HuH-7 (cell line): Measurements from ENCODE around the gene KCNK4.

Experiments used
- DNase-seq: peaks from one replicate; pipeline ENCODE4 v3.0.0; 2011; ENCODE audit warnings: low spot score

Gene KCNK4

GRCh38 chr11:64324692-64325469 lies 33.8 kb downstream of the KCNK4 start:
- DNase-seq, result no peak

DNA sequence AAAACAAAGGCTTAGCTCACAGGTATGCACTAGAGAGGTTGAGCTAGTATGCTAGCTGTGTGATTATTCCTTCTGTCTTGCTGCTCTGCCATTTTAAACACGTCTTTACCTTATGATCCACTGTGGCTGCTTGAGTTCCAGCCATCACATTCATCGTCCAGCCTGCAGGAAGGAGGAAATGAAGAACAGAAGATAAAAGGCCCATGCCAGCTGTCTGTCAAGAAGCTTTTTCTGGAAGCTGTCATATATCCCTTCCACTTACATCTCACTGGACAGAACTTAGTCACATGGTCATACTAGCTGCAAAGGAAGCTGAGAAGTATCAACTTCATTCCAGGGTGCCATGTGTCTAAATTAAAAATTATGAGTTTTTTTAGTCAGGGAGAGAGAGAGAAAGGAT lies 36.3 kb downstream of the KCNK4 start:
- DNase-seq, result no peak

DNA sequence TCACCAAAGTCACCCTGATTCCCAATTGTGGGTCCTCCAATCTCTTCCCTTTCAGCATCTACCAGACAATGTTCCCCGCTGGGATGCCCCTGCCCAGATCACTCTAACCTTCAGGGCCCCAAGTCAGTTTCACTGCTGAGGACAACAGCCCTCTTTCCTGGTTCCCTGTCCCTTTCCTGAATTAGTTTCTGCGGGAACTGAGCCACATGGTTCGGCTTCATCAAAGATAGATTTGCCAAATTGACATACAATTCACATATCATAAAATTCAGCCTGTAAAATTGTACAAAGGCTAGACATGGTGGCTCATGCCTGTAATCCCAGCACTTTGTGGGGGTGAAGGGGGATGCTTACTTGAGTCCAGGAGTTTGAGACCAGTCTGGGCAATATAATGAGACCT lies 36.9 kb downstream of the KCNK4 start:
- DNase-seq, result no peak

GRCh38 chr11:64330888-64331287 lies 39.8 kb downstream of the KCNK4 start:
- no peak for DNase-seq

- no peak for DNase-seq
These were observed 40.7 kb downstream of the KCNK4 start for GRCh38 chr11:64331569-64332371.

GRCh38 chr11:64333556-64333955 lies 42.5 kb downstream of the KCNK4 start:
- DNase-seq, result no peak

- DNase-seq, result peak; percentile 76
These were observed 43.9 kb downstream of the KCNK4 start for GRCh38 chr11:64334764-64335735.

GRCh38 chr11:64337538-64338249 lies 46.6 kb downstream of the KCNK4 start:
- no peak for DNase-seq

- no peak for DNase-seq
These were observed 47.6 kb downstream of the KCNK4 start for GRCh38 chr11:64338716-64339115.

- DNase-seq, result no peak
These were observed 48.2 kb downstream of the KCNK4 start for GRCh38 chr11:64339286-64339685.

- DNase-seq, result no peak
These were observed 48.8 kb downstream of the KCNK4 start, which contains the start of gene CCDC88B for GRCh38 chr11:64339754-64340408. Gene CCDC88B, plus strand, starts transcription at chr11:64340204. Its CDS starts 63 bp downstream, at chr11:64340267.

- no peak for DNase-seq
These were observed 49.7 kb downstream of the KCNK4 start for GRCh38 chr11:64340671-64341335.

GRCh38 chr11:64341429-64341828 lies 50.3 kb downstream of the KCNK4 start:
- no peak for DNase-seq

DNA sequence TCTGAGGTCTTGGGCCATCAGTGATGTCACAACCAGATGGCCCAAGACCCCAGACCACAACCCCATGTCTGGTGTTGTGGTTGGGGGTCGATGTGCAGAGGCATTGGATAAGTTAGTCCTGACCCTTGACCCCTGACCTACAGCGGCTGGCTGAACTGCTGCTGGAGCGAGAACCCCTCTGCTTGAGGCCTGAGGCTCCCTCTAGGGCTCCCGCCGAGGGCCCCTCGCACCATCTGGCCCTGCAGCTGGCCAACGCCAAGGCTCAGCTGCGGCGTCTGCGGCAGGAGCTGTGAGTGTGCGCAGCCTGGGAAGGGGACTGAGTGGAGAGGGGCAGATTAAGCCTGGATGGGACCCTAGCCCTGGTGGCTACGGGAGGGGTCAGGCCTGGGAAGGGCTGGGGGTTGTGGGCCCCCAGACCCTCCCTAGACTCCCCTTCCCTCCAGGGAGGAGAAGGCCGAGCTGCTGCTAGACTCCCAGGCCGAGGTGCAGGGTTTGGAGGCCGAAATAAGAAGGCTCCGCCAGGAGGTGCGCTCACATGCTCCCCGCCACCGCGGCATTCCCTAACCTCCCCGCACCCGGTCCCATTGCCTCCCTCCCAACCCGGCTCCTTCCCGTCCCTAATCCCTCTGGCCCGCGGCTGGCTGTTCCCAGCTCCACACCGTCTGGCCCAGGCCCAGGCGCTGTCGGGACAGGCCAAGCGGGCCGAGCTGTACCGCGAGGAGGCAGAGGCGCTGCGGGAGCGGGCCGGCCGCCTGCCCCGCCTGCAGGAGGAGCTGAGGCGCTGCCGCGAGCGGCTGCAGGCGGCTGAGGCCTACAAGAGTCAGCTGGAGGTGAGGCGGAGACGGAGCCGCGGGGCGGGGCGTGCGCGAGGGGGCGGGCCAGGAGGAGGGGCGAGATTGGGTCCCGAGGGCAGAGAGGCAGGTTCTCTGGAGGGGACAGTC lies 51.0 kb downstream of the KCNK4 start:
- DNase-seq, result peak; percentile 84

- no peak for DNase-seq
These were observed 52.0 kb downstream of the KCNK4 start for GRCh38 chr11:64342869-64343745.

DNA sequence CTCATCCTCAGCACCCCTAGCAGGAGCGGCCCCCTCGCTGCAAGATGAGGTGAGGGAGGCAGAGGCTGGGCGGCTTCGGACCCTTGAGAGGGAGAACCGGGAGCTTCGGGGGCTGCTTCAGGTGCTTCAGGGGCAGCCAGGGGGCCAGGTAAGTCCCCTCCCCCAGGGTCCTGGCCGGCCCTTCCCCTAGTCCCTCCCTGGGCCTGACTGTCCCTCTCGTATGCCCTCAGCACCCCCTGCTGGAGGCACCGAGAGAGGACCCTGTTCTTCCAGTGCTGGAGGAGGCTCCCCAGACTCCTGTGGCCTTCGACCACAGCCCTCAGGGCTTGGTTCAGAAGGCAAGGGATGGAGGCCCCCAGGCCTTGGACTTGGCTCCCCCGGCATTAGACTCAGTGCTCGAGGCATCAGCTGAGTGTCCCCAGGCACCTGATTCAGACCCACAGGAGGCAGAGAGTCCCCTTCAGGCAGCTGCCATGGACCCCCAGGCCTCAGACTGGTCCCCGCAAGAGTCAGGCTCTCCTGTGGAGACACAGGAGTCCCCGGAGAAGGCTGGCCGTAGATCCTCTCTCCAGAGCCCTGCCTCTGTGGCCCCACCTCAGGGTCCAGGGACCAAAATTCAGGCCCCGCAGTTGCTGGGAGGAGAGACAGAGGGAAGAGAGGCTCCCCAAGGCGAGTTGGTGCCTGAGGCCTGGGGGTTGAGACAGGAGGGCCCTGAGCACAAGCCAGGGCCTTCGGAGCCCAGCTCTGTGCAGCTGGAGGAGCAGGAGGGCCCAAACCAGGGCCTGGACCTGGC lies 52.9 kb downstream of the KCNK4 start:
- peak; percentile 63 for DNase-seq

DNA sequence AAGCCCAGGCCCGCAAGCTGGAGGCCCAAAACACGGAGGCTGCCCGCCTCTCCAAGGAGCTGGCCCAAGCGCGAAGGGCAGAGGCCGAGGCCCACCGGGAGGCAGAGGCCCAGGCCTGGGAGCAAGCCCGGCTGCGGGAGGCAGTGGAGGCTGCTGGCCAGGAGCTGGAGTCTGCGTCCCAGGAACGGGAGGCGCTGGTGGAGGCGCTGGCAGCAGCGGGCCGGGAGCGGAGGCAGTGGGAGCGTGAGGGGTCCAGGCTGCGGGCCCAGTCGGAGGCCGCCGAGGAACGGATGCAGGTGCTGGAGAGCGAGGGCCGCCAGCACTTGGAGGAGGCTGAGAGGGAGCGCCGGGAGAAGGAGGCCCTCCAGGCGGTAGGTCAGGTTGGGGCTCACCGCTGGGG lies 53.7 kb downstream of the KCNK4 start:
- no peak for DNase-seq
